HG03280 (cell line): ENCODE data around the gene GRM7.

Experiments
- ATAC-seq: cut with Tn5 transposase; IDR thresholded peaks from one replicate; pipeline ENCODE4 v1.9.1; 2021; ENCODE audit warnings: mild to moderate bottlenecking, moderate library complexity; ENCODE audit not compliant: unreplicated experiment

Gene GRM7

GRCh38 chr3:6965881-6966280 is 105.0 kb downstream of the GRM7 start:
- ATAC-seq = no peak

GRCh38 chr3:6971933-6972332 is 111.0 kb downstream of the GRM7 start:
- no peak for ATAC-seq

- no peak for ATAC-seq
Observed at GRCh38 chr3:6985848-6986247, 124.9 kb downstream of the GRM7 start.

- no peak for ATAC-seq
Observed at GRCh38 chr3:6989608-6990291, 128.8 kb downstream of the GRM7 start.

GRCh38 chr3:6994081-6994668 is 133.3 kb downstream of the GRM7 start:
- no peak for ATAC-seq

- no peak for ATAC-seq
Observed at GRCh38 chr3:7000501-7000900, 139.6 kb downstream of the GRM7 start.

GRCh38 chr3:7001370-7001769 is 140.5 kb downstream of the GRM7 start:
- no peak for ATAC-seq

GRCh38 chr3:7015683-7016440 is 154.9 kb downstream of the GRM7 start:
- no peak for ATAC-seq

- no peak for ATAC-seq
Observed at GRCh38 chr3:7025581-7026300, 164.8 kb downstream of the GRM7 start.

GRCh38 chr3:7029562-7029961 is 168.6 kb downstream of the GRM7 start:
- no peak for ATAC-seq

- ATAC-seq = no peak
Observed at GRCh38 chr3:7038394-7038793, 177.5 kb downstream of the GRM7 start.

- ATAC-seq = no peak
Observed at GRCh38 chr3:7062714-7063113, 201.8 kb downstream of the GRM7 start.

GRCh38 chr3:7070461-7070860 is 209.5 kb downstream of the GRM7 start:
- no peak for ATAC-seq

GRCh38 chr3:7074217-7074616 is 213.3 kb downstream of the GRM7 start:
- no peak for ATAC-seq

GRCh38 chr3:7075117-7075516 is 214.2 kb downstream of the GRM7 start:
- no peak for ATAC-seq

GRCh38 chr3:7075901-7076300 is 215.0 kb downstream of the GRM7 start:
- ATAC-seq = no peak

GRCh38 chr3:7082244-7082643 is 221.3 kb downstream of the GRM7 start:
- no peak for ATAC-seq

- ATAC-seq = no peak
Observed at GRCh38 chr3:7086417-7086816, 225.5 kb downstream of the GRM7 start.

- no peak for ATAC-seq
Observed at GRCh38 chr3:7095116-7095515, 234.2 kb downstream of the GRM7 start.

GRCh38 chr3:7100136-7100535 is 239.2 kb downstream of the GRM7 start:
- ATAC-seq = no peak

GRCh38 chr3:7106635-7107034 is 245.7 kb downstream of the GRM7 start:
- no peak for ATAC-seq
